KBM-7 (cell line): ENCODE measurements around the gene DLGAP1.

ENCODE experiments used
- DNase-seq: peaks from one replicate; pipeline ENCODE4 v3.0.0-alpha.2; 2015
- in situ Hi-C: fragments of 300-500 bp; cut with MboI; formaldehyde crosslinking; loops from 2 replicates; pipeline ENCODE4 v1.14.3; 2020; ENCODE audit warnings: low sequenced_read_pairs, low pct_unique_long_range_greater_than_20kb, mixed read lengths

The DLGAP1 gene

GRCh38 chr18:4125627-4126230 is 329.4 kb downstream of the DLGAP1 start:
- in situ Hi-C loops = no loop called here
- DNase-seq = no peak

GRCh38 chr18:4125224-4125623 is 329.9 kb downstream of the DLGAP1 start:
- in situ Hi-C loops = no loop called here
- DNase-seq = no peak

- no peak for DNase-seq
- in situ Hi-C loops = no loop called here
Observed at GRCh38 chr18:4119813-4120212, 335.3 kb downstream of the DLGAP1 start.

GRCh38 chr18:4119127-4119648 is 335.9 kb downstream of the DLGAP1 start:
- DNase-seq = no peak
- in situ Hi-C loops = no loop called here

GRCh38 chr18:4108016-4108415 is 347.1 kb downstream of the DLGAP1 start:
- in situ Hi-C loops = no loop called here
- DNase-seq = no peak

- no peak for DNase-seq
- in situ Hi-C loops = no loop called here
Observed at GRCh38 chr18:4107049-4107467, 348.0 kb downstream of the DLGAP1 start.

GRCh38 chr18:4106407-4107033 is 348.6 kb downstream of the DLGAP1 start:
- peak; percentile 66 for DNase-seq

GRCh38 chr18:4102901-4103300 is 352.2 kb downstream of the DLGAP1 start:
- in situ Hi-C loops = no loop called here
- DNase-seq = no peak

More at GRCh38 chr18:4106407-4107033, 348.6 kb downstream of the DLGAP1 start:
- in situ Hi-C loops = no loop called here

GRCh38 chr18:4101009-4101408 is 354.1 kb downstream of the DLGAP1 start:
- no peak for DNase-seq
- in situ Hi-C loops = no loop called here

- no peak for DNase-seq
Observed at GRCh38 chr18:4096486-4096885, 358.6 kb downstream of the DLGAP1 start.

GRCh38 chr18:4093676-4094075 is 361.4 kb downstream of the DLGAP1 start:
- DNase-seq = no peak
- in situ Hi-C loops = no loop called here

More at GRCh38 chr18:4096486-4096885, 358.6 kb downstream of the DLGAP1 start:
- in situ Hi-C loops = no loop called here

- in situ Hi-C loops = no loop called here
- DNase-seq = no peak
Observed at GRCh38 chr18:4084382-4084900, 370.7 kb downstream of the DLGAP1 start.

- no peak for DNase-seq
- in situ Hi-C loops = no loop called here
Observed at GRCh38 chr18:4078246-4078645, 376.9 kb downstream of the DLGAP1 start.

GRCh38 chr18:4077721-4078120 is 377.4 kb downstream of the DLGAP1 start:
- DNase-seq = no peak
- in situ Hi-C loops = no loop called here

GRCh38 chr18:4077204-4077603 is 377.9 kb downstream of the DLGAP1 start:
- no peak for DNase-seq
- in situ Hi-C loops = no loop called here

- in situ Hi-C loops = no loop called here
- DNase-seq = no peak
Observed at GRCh38 chr18:4074647-4075046, 380.5 kb downstream of the DLGAP1 start.

GRCh38 chr18:4069183-4069582 is 385.9 kb downstream of the DLGAP1 start:
- in situ Hi-C loops = no loop called here
- DNase-seq = no peak

- in situ Hi-C loops = no loop called here
- DNase-seq = peak; percentile 55
Observed at GRCh38 chr18:4068552-4069158, 386.5 kb downstream of the DLGAP1 start.

- DNase-seq = no peak
- in situ Hi-C loops = no loop called here
Observed at GRCh38 chr18:4063545-4063944, 391.6 kb downstream of the DLGAP1 start.
